SK-N-SH treated with all-trans-retinoic acid at 6 μM for 48 hours (cell line): ENCODE measurements around the gene MRPL53.

ENCODE experiments used
- PPARA ChIP-seq: fragments of 250-450 bp; sonication (Bioruptor Pico); IDR thresholded peaks from 2 replicates; pipeline ENCODE4 v1.5.0; 2020; ENCODE audit warnings: mild to moderate bottlenecking, borderline replicate concordance
- RARB ChIP-seq: fragments of 250-450 bp; sonication (Bioruptor Pico); IDR thresholded peaks from 2 replicates; pipeline ENCODE4 v1.8.0; 2021; ENCODE audit warnings: mild to moderate bottlenecking, moderate library complexity
- SNAI2 ChIP-seq: fragments of 250-450 bp; sonication (Bioruptor Pico); IDR thresholded peaks from 2 replicates; pipeline ENCODE4 v1.5.0; 2020; ENCODE audit warnings: mild to moderate bottlenecking, moderate library complexity
- ZFP30 ChIP-seq: fragments of 450-650 bp; formaldehyde crosslinking; IDR thresholded peaks from 2 replicates; pipeline ENCODE4 v1.5.0; 2022; ENCODE audit warnings: mild to moderate bottlenecking, moderate library complexity

GRCh38 chr2:74441170-74441689, 31.2 kb downstream of the MRPL53 start:
- TF ChIP-seq SNAI2 (no peak), ZFP30 (no peak), RARB (CRISPR knock-in tag) (no peak), PPARA (CRISPR knock-in tag) (no peak)
